GDM1 (cell line): Measurements from ENCODE around the gene PATZ1.
A peak's percentile ranks its signal among the peaks of the same experiment; 100 is the strongest.

ENCODE experiments used
- DNase-seq: peaks from one replicate; lab custom pipeline; 2025; lab: John Stamatoyannopoulos, UW

Gene PATZ1

GRCh38 chr22:31308181-31308580 is 38.0 kb downstream of the PATZ1 start:
- DNase-seq, result no peak

DNA sequence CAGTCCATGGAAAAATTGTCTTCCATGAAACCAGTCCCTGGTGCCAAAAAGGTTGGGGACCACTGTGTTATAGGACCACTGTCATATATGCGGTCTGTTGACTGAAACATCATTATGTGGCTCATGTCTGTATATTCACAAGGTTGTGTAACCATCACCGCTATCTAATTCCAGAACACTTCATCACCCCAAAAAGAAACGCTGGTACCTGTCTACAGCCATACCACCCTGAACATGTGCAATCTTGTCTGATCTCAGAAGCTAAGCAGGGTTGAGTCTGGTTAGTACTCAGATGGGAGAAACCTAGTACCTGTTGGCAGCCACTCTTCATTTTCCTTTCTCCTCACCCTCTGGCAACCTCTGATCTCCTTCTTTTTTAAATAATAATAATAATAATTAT is 41.0 kb downstream of the PATZ1 start:
- no peak for DNase-seq

GRCh38 chr22:31302537-31302936 is 43.6 kb downstream of the PATZ1 start:
- DNase-seq, result no peak

GRCh38 chr22:31302006-31302405 is 44.1 kb downstream of the PATZ1 start:
- no peak for DNase-seq

GRCh38 chr22:31300896-31301295 is 45.2 kb downstream of the PATZ1 start:
- no peak for DNase-seq

- no peak for DNase-seq
Measured at GRCh38 chr22:31295831-31296657, 50.1 kb downstream of the PATZ1 start.

GRCh38 chr22:31295360-31295759 is 50.8 kb downstream of the PATZ1 start:
- no peak for DNase-seq

- peak; percentile 66 for DNase-seq
Measured at GRCh38 chr22:31292236-31292989, 53.7 kb downstream of the PATZ1 start, which contains the start of gene PIK3IP1. PIK3IP1 (minus strand) TSS chr22:31292488; CDS start chr22:31292344, 144 bp downstream.

GRCh38 chr22:31291481-31292235 is 54.5 kb downstream of the PATZ1 start:
- no peak for DNase-seq

- peak; percentile 76 for DNase-seq
Measured at GRCh38 chr22:31290494-31291471, 55.4 kb downstream of the PATZ1 start.

GRCh38 chr22:31289344-31289743 is 56.8 kb downstream of the PATZ1 start:
- DNase-seq, result no peak

GRCh38 chr22:31288496-31289240 is 57.5 kb downstream of the PATZ1 start:
- DNase-seq, result no peak

GRCh38 chr22:31287818-31288495 is 58.2 kb downstream of the PATZ1 start:
- DNase-seq, result no peak

GRCh38 chr22:31286360-31287255 is 59.5 kb downstream of the PATZ1 start:
- peak; percentile 36 for DNase-seq

DNA sequence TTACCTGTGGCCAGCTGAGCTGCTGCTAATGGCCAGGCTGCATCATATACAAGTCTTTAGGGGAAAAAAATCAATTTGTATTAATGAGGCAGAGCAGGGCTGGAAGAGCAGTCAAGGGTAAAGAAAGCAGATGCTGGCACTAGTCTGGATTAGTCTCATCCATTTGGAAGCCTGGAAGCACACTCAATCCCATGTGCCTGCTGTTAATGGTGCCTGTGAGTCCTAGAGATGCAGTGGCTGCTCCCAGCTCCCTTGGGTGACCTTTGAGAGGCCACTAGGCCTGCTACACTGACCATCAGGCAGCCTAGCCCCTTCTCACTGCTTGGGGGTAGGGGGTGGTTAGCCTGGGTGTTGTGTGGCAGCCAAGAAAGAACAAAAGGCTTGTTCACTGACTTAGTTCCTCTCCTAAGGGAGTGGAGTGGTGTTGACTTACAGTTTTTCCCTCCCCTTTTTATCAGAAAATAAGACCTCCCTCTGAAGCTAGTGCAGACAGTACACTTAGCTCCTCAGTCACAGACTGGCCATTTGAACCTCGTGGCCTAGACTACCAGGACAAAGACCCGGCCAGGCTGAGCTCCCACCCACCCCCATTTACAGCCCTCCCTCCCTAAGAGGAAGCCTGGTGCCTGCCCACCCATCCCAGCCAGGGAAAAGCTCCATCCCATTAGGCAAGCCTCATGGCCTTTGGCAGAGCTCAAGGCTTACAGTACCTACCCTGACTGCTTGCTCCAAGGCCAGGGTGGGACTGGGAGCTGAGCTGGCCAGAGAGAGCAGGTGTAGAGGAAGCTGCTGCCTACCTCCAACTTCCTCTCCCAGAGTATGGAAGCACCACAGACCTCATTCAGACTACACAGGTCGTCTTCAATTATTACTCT is 61.6 kb downstream of the PATZ1 start:
- no peak for DNase-seq

DNA sequence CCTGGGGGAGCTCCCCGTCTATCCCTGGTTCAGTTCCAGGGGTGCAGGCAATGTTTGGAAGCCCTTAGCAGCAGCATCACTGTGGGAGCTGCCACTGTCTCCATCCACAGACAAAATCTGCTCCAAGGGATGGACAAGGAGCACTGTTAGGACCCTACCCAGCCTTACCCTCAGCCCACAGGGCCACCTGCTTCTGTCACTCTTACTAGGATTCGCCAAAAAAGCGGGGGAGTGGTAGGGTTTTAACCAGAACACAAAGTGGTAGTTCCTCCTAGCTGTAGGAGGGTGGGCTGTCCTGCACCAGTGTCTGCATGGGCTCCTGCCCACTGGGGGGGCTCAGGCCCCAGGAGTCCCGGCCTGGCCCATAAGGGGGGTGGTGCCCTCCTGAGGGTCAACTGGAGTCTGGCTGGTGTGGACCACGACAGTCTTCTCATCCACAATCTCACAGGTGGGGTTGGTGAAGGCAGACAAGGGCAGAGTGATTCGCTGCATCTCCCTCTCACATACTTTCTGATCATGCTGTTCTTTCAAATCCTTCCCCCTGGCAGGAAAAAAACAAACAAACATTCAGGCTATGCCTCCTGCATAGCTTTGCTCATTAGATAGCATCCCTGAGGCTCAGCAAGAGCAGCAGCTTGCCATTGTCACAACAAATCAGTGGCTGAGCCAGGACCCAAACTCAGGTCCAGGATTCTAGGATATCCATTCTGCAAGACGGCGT is 63.2 kb downstream of the PATZ1 start:
- no peak for DNase-seq

- DNase-seq, result no peak
Measured at GRCh38 chr22:31281733-31282132, 64.4 kb downstream of the PATZ1 start.
